BLaER1 (cell line): Measurements from ENCODE around the gene FBLN2.

ENCODE experiments used
- H3K27ac ChIP-seq: shearing (Covaris generic); formaldehyde crosslinking; 2 replicates; pipeline ENCODE4 v1.8.1; 2022
- H3K27me3 ChIP-seq: shearing (Covaris generic); formaldehyde crosslinking; 2 replicates; pipeline ENCODE4 v1.8.1; 2022
- H3K36me3 ChIP-seq: shearing (Covaris generic); formaldehyde crosslinking; 2 replicates; pipeline ENCODE4 v1.8.1; 2022
- H3K4me1 ChIP-seq: shearing (Covaris generic); formaldehyde crosslinking; 2 replicates; pipeline ENCODE4 v1.8.1; 2022
- H3K4me2 ChIP-seq: shearing (Covaris generic); formaldehyde crosslinking; 2 replicates; pipeline ENCODE4 v1.8.1; 2022
- H3K4me3 ChIP-seq: shearing (Covaris generic); formaldehyde crosslinking; 2 replicates; pipeline ENCODE4 v1.8.1; 2022
- H3K9ac ChIP-seq: shearing (Covaris generic); formaldehyde crosslinking; 2 replicates; pipeline ENCODE4 v1.8.1; 2022
- H3K9me3 ChIP-seq: shearing (Covaris generic); formaldehyde crosslinking; 2 replicates; pipeline ENCODE4 v1.8.1; 2022
- H4K20me1 ChIP-seq: shearing (Covaris generic); formaldehyde crosslinking; 2 replicates; pipeline ENCODE4 v1.8.1; 2022
- Cebpa-rat ChIP-seq: shearing (Covaris generic); IDR thresholded peaks from 2 replicates; pipeline ENCODE4 v1.8.1; 2022

FBLN2 gene

DNA sequence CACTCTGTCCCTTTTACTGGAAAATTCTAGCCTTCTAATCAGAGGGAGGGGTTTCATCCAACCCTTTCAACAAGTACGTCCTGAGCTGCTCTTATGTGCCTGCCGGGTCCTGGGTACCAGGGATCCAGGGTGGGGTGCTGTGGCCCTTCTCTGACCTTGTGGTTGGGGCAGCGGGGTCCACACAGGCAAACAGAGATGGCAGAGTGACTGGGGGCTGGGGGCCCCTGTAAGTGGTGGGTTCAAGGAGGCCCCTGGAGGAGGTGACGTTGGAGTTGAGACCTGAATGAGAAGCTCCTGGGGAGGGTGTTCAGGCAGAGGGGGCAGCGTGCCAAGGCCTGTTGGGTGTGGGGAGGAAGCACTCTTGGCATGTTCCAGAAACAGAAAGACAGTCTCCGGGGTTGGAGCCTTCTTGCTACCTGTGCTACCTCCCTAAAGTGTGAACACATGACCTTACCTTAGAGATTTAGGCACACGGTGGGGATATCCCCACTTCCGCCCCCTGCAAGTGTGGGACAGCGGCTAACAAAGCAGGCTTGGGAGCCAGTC, 78.1 kb downstream of the FBLN2 start:
- Histone ChIP-seq H3K27ac (no peak overlapping the region), H3K4me1 (peaks cover 11% of the 10 kb centered on the region), H3K9ac (no peak overlapping the region), H3K4me3 (no peak overlapping the region), H3K4me2 (no peak overlapping the region), H3K9me3 (no peaks in the 10 kb centered on the region), H4K20me1 (no peaks in the 10 kb centered on the region), H3K27me3 (no peaks in the 10 kb centered on the region), H3K36me3 (no peaks in the 10 kb centered on the region)
- TF ChIP-seq Cebpa-rat = no peak

DNA sequence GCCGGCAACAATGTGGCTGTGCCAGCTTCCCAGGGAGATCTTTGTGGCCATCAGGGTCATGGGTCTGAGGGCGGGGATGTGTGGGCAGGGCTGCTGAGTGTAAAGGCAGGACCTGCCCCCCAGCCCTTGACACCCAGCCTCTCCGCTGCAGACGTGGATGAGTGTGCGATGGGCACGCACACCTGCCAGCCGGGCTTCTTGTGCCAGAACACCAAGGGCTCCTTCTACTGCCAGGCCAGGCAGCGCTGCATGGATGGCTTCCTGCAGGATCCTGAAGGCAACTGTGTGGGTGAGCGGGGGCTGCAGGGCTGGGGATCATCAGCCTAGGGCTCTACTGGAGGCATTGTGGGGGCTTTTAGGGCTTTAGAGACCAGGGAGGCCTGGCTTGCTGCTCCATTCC, 78.8 kb downstream of the FBLN2 start:
- H3K9me3 ChIP-seq = no peaks in the 10 kb centered on the region
- H3K9ac ChIP-seq = no peak overlapping the region
- no peaks in the 10 kb centered on the region for H3K27me3 ChIP-seq
- no peak overlapping the region for H3K4me2 ChIP-seq
- TF ChIP-seq Cebpa-rat = no peak
- H3K27ac ChIP-seq = no peak overlapping the region
- no peak overlapping the region for H3K4me3 ChIP-seq
- H4K20me1 ChIP-seq = no peaks in the 10 kb centered on the region
- H3K4me1 ChIP-seq = peaks cover 4% of the 10 kb centered on the region
- H3K36me3 ChIP-seq = no peaks in the 10 kb centered on the region

DNA sequence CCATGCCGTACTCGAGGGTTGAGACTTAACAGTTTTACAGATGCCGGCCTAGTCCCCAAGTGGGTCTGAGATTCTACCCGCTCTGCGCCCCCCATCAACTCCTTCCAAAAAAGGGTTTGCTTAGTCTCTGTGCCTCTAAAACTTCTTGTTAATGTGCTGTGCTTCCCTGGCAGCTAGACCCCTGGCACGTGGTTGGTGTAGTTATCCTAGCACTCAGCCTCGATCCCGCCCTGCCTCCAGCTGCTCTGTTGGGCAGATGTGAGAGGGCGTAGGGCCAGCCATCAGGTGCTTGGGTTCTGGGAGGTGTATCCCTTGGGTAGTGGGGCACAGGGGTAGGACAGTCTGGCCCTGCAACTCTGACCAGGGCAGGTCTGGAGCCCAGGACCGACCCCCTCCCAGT, 79.5 kb downstream of the FBLN2 start:
- Histone ChIP-seq H3K27me3 (no peaks in the 10 kb centered on the region), H3K4me1 (no peaks in the 10 kb centered on the region), H3K9ac (no peak overlapping the region), H3K36me3 (no peaks in the 10 kb centered on the region), H3K4me3 (no peak overlapping the region), H3K9me3 (no peaks in the 10 kb centered on the region), H3K4me2 (no peak overlapping the region), H3K27ac (no peak overlapping the region), H4K20me1 (no peaks in the 10 kb centered on the region)
- TF ChIP-seq Cebpa-rat = no peak

DNA sequence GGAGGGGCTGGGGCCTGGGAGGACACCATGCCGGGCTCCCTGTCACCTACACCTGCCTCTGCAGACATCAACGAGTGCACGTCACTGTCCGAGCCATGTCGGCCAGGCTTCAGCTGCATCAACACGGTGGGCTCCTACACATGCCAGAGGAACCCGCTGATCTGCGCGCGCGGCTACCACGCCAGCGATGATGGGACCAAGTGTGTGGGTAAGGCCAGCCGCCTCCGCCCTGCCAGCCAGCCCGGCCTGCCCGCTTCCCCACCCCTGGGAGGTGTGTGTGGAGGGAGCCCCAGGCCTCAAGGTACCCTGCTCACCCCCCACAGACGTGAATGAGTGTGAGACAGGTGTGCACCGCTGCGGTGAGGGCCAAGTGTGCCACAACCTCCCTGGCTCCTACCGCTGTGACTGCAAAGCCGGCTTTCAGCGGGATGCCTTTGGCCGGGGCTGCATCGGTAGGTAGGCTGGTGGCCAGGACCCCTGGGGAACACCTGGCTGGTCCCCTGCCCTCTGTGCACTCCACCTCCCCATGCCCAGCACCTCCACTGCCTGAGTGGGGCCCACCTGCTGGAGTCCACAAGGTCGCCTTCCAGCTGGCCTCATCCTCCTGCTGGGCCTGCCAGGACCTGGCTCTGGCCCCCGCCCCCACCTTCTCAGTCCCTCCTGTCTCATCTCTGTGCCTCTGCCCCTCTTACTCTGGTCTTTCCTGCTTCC, 80.1 kb downstream of the FBLN2 start:
- Histone ChIP-seq H3K27me3 (no peaks in the 10 kb centered on the region), H3K9me3 (no peaks in the 10 kb centered on the region), H3K27ac (no peak overlapping the region), H3K4me2 (no peak overlapping the region), H4K20me1 (no peaks in the 10 kb centered on the region), H3K4me1 (0 out of 2 replicates have a peak, but pooled peaks cover under 1% of the 10 kb centered on the region), H3K9ac (no peak overlapping the region), H3K36me3 (no peaks in the 10 kb centered on the region), H3K4me3 (no peak overlapping the region)
- no peak for TF ChIP-seq Cebpa-rat

DNA sequence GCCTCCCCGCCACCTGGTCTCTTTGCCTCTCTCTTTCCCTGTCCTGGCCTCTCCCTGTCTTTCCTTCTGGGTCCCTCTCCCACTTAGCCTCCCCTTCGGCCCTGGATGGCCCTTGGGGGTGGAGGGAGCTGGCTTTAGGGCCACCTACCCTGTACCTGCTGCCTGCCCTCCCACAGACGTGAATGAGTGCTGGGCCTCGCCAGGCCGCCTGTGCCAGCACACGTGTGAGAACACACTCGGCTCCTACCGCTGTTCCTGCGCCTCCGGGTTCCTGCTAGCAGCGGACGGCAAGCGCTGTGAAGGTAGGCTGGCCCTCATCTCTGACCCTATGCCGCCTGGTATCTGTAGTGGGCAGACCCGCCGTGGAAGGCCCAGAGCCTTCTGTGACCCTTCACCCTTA, 80.7 kb downstream of the FBLN2 start:
- Histone ChIP-seq H3K27me3 (no peaks in the 10 kb centered on the region), H4K20me1 (no peaks in the 10 kb centered on the region), H3K4me1 (peaks cover 7% of the 10 kb centered on the region; the same call in 1 of the 2 replicates), H3K4me2 (no peak overlapping the region), H3K27ac (no peak overlapping the region), H3K4me3 (no peak overlapping the region), H3K36me3 (no peaks in the 10 kb centered on the region), H3K9ac (no peak overlapping the region), H3K9me3 (no peaks in the 10 kb centered on the region)
- no peak for TF ChIP-seq Cebpa-rat

DNA sequence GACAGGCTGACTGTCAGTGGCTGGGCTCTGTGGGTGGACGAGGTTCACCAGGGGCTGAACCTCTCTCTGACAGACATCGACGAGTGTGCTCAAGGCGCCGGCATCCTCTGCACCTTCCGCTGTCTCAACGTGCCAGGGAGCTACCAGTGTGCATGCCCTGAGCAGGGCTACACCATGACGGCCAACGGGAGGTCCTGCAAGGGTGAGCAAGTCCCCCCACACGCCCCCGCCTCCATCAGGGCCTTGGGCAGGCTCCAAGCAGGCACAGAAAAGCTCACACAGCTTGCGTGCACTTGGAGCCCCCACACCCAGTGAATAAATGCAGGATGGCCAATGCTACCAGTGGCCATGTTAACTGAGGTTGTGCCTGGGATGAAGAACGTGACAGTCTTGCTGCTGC, 82.3 kb downstream of the FBLN2 start:
- Histone ChIP-seq H3K4me1 (peaks cover 11% of the 10 kb centered on the region; the same call in 1 of the 2 replicates), H4K20me1 (no peaks in the 10 kb centered on the region), H3K36me3 (no peaks in the 10 kb centered on the region), H3K9me3 (no peaks in the 10 kb centered on the region), H3K27ac (no peak overlapping the region), H3K9ac (no peak overlapping the region), H3K4me3 (no peak overlapping the region), H3K4me2 (no peak overlapping the region), H3K27me3 (no peaks in the 10 kb centered on the region)
- no peak for TF ChIP-seq Cebpa-rat

DNA sequence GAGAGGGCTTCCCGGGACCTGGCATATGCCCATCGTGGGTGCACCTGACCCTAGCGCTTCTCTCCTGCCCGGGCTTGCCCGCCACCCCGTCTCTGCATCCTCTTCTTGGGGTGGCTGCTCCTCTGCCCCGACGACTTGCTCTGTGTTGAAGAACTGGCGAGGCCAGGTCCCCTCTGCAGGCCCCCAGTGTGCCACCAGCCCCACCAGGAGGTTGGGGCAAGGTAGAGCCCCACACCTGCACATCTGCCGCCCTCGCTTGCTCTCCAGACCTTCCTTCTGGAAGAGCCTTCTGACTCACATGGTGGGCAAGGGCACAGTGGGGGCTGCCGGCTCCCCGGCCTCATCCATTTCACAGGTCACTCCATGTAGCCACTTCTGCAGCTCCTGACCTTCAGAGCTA, 84.3 kb downstream of the FBLN2 start:
- TF ChIP-seq Cebpa-rat = no peak
- Histone ChIP-seq H3K4me1 (peaks cover 26% of the 10 kb centered on the region), H3K4me3 (no peak overlapping the region)

DNA sequence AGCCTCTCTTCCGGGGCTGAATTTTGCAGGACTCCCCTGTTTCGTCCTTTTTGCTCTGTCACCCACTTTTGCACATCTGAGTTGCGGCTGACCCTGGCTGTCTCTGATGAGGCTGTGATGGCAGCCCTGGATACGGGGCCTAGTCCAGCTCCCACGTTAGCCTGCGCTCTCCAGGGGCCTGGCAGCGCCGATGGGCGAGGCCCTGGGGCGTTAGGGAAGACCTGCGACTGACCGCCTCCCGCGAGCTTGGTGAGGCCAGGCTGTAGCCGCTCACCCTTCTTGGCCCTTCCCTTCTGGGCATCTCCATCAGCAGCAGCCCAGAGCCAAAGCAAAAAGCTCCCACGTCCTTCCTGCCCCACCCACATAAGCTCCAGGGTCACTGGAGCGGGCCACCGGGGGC, 85.2 kb downstream of the FBLN2 start:
- no peaks in the 10 kb centered on the region for H3K9me3 ChIP-seq
- H3K4me2 ChIP-seq = 0 out of 2 replicates have a peak overlapping the region, but pooled peaks have one; percentile 5
- H3K27me3 ChIP-seq = no peaks in the 10 kb centered on the region
- TF ChIP-seq Cebpa-rat = no peak
- H4K20me1 ChIP-seq = no peaks in the 10 kb centered on the region
- H3K36me3 ChIP-seq = no peaks in the 10 kb centered on the region
- no peak overlapping the region for H3K27ac ChIP-seq
- H3K4me1 ChIP-seq = peaks cover 26% of the 10 kb centered on the region
- no peak overlapping the region for H3K4me3 ChIP-seq
- no peak overlapping the region for H3K9ac ChIP-seq

More for the DNA sequence above, 84.3 kb downstream of the FBLN2 start:
- Histone ChIP-seq H3K27me3 (no peaks in the 10 kb centered on the region), H3K4me2 (no peak overlapping the region), H3K9ac (no peak overlapping the region), H3K9me3 (no peaks in the 10 kb centered on the region), H4K20me1 (no peaks in the 10 kb centered on the region), H3K27ac (no peak overlapping the region), H3K36me3 (no peaks in the 10 kb centered on the region)

DNA sequence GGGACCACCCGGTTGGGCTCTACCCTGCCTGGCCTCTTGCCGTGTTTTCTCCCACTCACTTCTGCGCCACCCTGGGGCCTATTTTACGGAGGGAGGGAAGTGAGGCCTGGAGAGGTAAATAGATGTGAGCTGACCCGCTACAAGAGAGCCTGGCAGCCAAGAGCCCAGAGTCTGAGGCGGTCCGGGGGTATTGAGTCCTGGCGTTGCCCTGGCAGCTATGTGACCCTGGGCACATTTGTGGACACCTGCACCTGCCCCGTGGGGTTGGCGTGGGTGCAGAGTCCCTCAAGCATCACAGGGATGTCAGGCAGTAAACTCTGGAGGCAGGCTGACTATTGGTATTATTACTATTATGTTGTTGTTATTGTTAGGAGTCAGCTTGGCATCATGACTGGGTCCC, 85.7 kb downstream of the FBLN2 start:
- Histone ChIP-seq H3K27me3 (no peaks in the 10 kb centered on the region), H3K4me2 (0 out of 2 replicates have a peak overlapping the region, but pooled peaks have one; percentile 5), H3K9ac (no peak overlapping the region), H3K9me3 (no peaks in the 10 kb centered on the region), H3K27ac (no peak overlapping the region), H3K4me3 (no peak overlapping the region), H3K4me1 (peaks cover 26% of the 10 kb centered on the region), H4K20me1 (no peaks in the 10 kb centered on the region), H3K36me3 (no peaks in the 10 kb centered on the region)
- no peak for TF ChIP-seq Cebpa-rat

DNA sequence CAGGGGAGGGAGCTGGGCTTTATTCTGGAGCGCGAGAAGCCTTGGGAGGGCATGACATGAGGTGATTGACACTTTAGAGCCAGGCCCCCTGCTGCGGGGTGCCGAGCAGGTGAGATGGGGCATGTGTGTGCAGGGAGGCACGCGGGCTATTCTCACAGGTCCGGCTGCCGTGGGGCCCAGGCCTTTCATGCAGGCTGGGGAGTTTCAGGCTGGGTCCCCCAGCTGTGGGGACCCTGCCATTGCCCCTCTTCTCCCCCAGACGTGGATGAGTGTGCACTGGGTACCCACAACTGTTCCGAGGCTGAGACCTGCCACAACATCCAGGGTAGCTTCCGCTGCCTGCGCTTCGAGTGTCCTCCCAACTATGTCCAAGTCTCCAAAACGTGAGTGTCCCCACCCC, 87.3 kb downstream of the FBLN2 start:
- Histone ChIP-seq H3K9ac (no peak overlapping the region), H3K27me3 (no peaks in the 10 kb centered on the region), H4K20me1 (no peaks in the 10 kb centered on the region), H3K4me2 (no peak overlapping the region), H3K36me3 (no peaks in the 10 kb centered on the region), H3K4me1 (peaks cover 29% of the 10 kb centered on the region), H3K4me3 (no peak overlapping the region), H3K9me3 (no peaks in the 10 kb centered on the region), H3K27ac (no peak overlapping the region)
- no peak for TF ChIP-seq Cebpa-rat

DNA sequence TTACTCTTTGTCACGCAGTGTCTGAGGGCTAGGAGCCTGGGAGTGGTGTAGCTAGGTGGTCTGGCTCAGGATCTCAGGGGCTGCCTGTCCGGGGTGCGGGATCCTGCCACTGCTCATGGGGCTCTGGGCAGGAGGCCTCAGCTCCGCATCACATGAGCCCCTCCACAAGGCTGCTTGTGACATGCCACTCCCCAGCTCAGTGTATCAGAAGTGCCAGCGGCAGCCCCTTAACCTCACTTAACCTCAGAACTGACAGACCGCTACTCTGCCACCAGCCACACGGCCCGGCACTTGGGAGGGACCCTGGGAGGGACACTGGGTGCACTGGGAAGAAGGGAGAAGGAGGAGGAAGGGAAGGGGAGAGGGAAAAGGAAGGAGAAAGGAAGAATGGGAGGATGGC, 87.9 kb downstream of the FBLN2 start:
- Histone ChIP-seq H3K4me3 (no peak overlapping the region), H3K4me2 (peak overlapping the region; percentile 56), H3K36me3 (no peaks in the 10 kb centered on the region), H3K27ac (no peak overlapping the region), H3K27me3 (no peaks in the 10 kb centered on the region), H3K9me3 (no peaks in the 10 kb centered on the region), H3K4me1 (peaks cover 36% of the 10 kb centered on the region), H3K9ac (no peak overlapping the region; the same call in 1 of the 2 replicates), H4K20me1 (no peaks in the 10 kb centered on the region)
- TF ChIP-seq Cebpa-rat = no peak
